ENCODE measurements around the gene SERINC3.

The SERINC3 gene

GRCh38 chr20:44532981-44533331 lies 11.1 kb upstream of the SERINC3 start:
- peak; percentile 61 for DNase-seq (ENCODE audit: low read depth)

GRCh38 chr20:44532259-44532980 lies 10.6 kb upstream of the SERINC3 start:
- no peak for DNase-seq (ENCODE audit: low read depth)

- DNase-seq (ENCODE audit: low read depth) = peak; percentile 65
Observed at GRCh38 chr20:44528309-44528708, 6.4 kb upstream of the SERINC3 start.

- peak; percentile 80 for DNase-seq (ENCODE audit: low read depth)
Observed at GRCh38 chr20:44527716-44528199, 5.9 kb upstream of the SERINC3 start.

GRCh38 chr20:44526129-44526528 lies 4.3 kb upstream of the SERINC3 start:
- DNase-seq (ENCODE audit: low read depth) = peak; percentile 48

GRCh38 chr20:44523746-44524145 lies 1.9 kb upstream of the SERINC3 start:
- DNase-seq (ENCODE audit: low read depth) = peak; percentile 60

GRCh38 chr20:44522841-44523240 lies 971 bp upstream of the SERINC3 start:
- DNase-seq (ENCODE audit: low read depth) = no peak

GRCh38 chr20:44520881-44521280 lies 989 bp downstream of the SERINC3 start:
- no peak for DNase-seq (ENCODE audit: low read depth)

- no peak for DNase-seq (ENCODE audit: low read depth)
Observed at GRCh38 chr20:44518248-44518647, 3.6 kb downstream of the SERINC3 start.

- no peak for DNase-seq (ENCODE audit: low read depth)
Observed at GRCh38 chr20:44517454-44517853, 4.4 kb downstream of the SERINC3 start.

- no peak for DNase-seq (ENCODE audit: low read depth)
Observed at GRCh38 chr20:44516491-44516890, 5.4 kb downstream of the SERINC3 start.

- no peak for DNase-seq (ENCODE audit: low read depth)
Observed at GRCh38 chr20:44513871-44514270, 8.0 kb downstream of the SERINC3 start.

GRCh38 chr20:44509762-44510161 lies 12.1 kb downstream of the SERINC3 start:
- DNase-seq (ENCODE audit: low read depth) = no peak

- no peak for DNase-seq (ENCODE audit: low read depth)
Observed at GRCh38 chr20:44504402-44505307, 17.2 kb downstream of the SERINC3 start.

- no peak for DNase-seq (ENCODE audit: low read depth)
Observed at GRCh38 chr20:44502968-44503367, 18.9 kb downstream of the SERINC3 start.

- peak; percentile 95 for DNase-seq (ENCODE audit: low read depth)
Observed at GRCh38 chr20:44501448-44501847, 20.4 kb downstream of the SERINC3 start.

GRCh38 chr20:44500221-44500620 lies 21.6 kb downstream of the SERINC3 start:
- DNase-seq (ENCODE audit: low read depth) = no peak

GRCh38 chr20:44497761-44498160 lies 24.1 kb downstream of the SERINC3 start:
- no peak for DNase-seq (ENCODE audit: low read depth)

GRCh38 chr20:44496976-44497375 lies 24.9 kb downstream of the SERINC3 start:
- DNase-seq (ENCODE audit: low read depth) = peak; percentile 96

- peak; percentile 99 for DNase-seq (ENCODE audit: low read depth)
Observed at GRCh38 chr20:44495802-44496481, 25.9 kb downstream of the SERINC3 start.

- DNase-seq (ENCODE audit: low read depth) = peak; percentile 93
Observed at GRCh38 chr20:44495257-44495656, 26.6 kb downstream of the SERINC3 start.

- peak; percentile 69 for DNase-seq (ENCODE audit: low read depth)
Observed at GRCh38 chr20:44494681-44495080, 27.2 kb downstream of the SERINC3 start.

GRCh38 chr20:44494266-44494665 lies 27.6 kb downstream of the SERINC3 start:
- peak; percentile 33 for DNase-seq (ENCODE audit: low read depth)

Measured in amniotic epithelial cell (primary cell).